Caco-2 (cell line): ENCODE results near the gene CD46. TPM values are rescaled to one million over a fixed set of nuclear protein-coding genes. Genes with fewer than 3 reads are reported as not detected.

Experiments used
- BruUV-seq: library from RNA; stranded (reverse); fragments of 400-500 nt; replicated peaks from 2 replicates; lab custom pipeline; 2021; lab: Mats Ljungman, UMichigan
- CTCF ChIA-PET: fragments of 300-600 bp; sonication (Branson Sonifier 250); formaldehyde crosslinking; loops from one replicate; lab custom pipeline; 2022; ENCODE audit warnings: antibody characterized with exemption; lab: Charles Lee
- POLR2A ChIA-PET: fragments of 300-600 bp; sonication (Branson Sonifier 250); formaldehyde crosslinking; loops from one replicate; lab custom pipeline; 2022; ENCODE audit warnings: antibody characterized with exemption; lab: Charles Lee
- DNase-seq, 2 experiments: peaks; one replicate each; pipeline versions ENCODE4 v3.0.0 to v3.0.0-alpha.2; 2020 to 2022
- H3K27me3 ChIP-seq: replicated peaks from 2 replicates; pipeline ENCODE4 v1.6.0; 2011; ENCODE audit warnings: low read length; ENCODE audit not compliant: control insufficient read depth, insufficient read depth
- H3K36me3 ChIP-seq: 2 replicates; pipeline ENCODE4 v1.5.1; 2011; ENCODE audit warnings: low read length; ENCODE audit not compliant: control insufficient read depth, insufficient read depth
- H3K4me1 ChIP-seq: fragments of 250-450 bp; sonication (Bioruptor Pico); 2 replicates; pipeline ENCODE4 v1.5.1; 2020; ENCODE audit warnings: mild to moderate bottlenecking
- H3K4me3 ChIP-seq: 2 replicates; pipeline ENCODE4 v1.5.1; 2011; ENCODE audit warnings: low read depth, mild to moderate bottlenecking, control low read depth, low read length
- H3K9me3 ChIP-seq: fragments of 250-450 bp; sonication (Bioruptor Pico); 2 replicates; pipeline ENCODE4 v1.5.1; 2020; ENCODE audit warnings: mild to moderate bottlenecking, moderate library complexity
- H3K27ac Mint-ChIP-seq: one replicate; pipeline ENCODE4 v1.8.0; 2022; ENCODE audit warnings: mixed read lengths; ENCODE audit not compliant: unreplicated experiment
- H3K27me3 Mint-ChIP-seq: one replicate; pipeline ENCODE4 v1.8.0; 2022; ENCODE audit warnings: mixed read lengths; ENCODE audit not compliant: insufficient read depth, unreplicated experiment
- H3K36me3 Mint-ChIP-seq: one replicate; pipeline ENCODE4 v1.8.0; 2022; ENCODE audit warnings: mild to moderate bottlenecking, mixed read lengths; ENCODE audit not compliant: insufficient read depth, unreplicated experiment
- H3K4me1 Mint-ChIP-seq: one replicate; pipeline ENCODE4 v1.8.0; 2022; ENCODE audit warnings: low read depth, mixed read lengths; ENCODE audit not compliant: unreplicated experiment
- H3K4me3 Mint-ChIP-seq: one replicate; pipeline ENCODE4 v1.8.0; 2022; ENCODE audit warnings: mild to moderate bottlenecking, moderate library complexity, mixed read lengths; ENCODE audit not compliant: unreplicated experiment
- H3K9me3 Mint-ChIP-seq: one replicate; pipeline ENCODE4 v1.8.0; 2022; ENCODE audit warnings: mixed read lengths; ENCODE audit not compliant: unreplicated experiment
- CTCF ChIP-seq, 2 experiments: fragments of 200-600 bp in 1 of 2; IDR thresholded peaks; 1 replicate in 1 of 2; 2 replicates in 1 of 2; pipeline versions ENCODE4 v1.5.1 to v1.8.0; 2011 to 2022; ENCODE audit warnings: antibody characterized with exemption in 1 of 2, control low read depth in 1 of 2, inconsistent platforms in 1 of 2, low read depth in 1 of 2, low read length in 1 of 2, mild to moderate bottlenecking in 1 of 2, moderate library complexity in 1 of 2; ENCODE audit not compliant: insufficient read depth in 1 of 2, severe bottlenecking in 1 of 2, unreplicated experiment in 1 of 2
- intact Hi-C: fragments of 100-400 bp; cut with micrococcal nuclease; formaldehyde crosslinking; loops from one replicate; pipeline ENCODE4 v1.10.0; 2022; ENCODE audit not compliant: unreplicated experiment
- total RNA-seq: library from RNA; stranded (reverse); gene quantifications from 2 replicates; pipeline ENCODE4 v1.2.3, GENCODE V29; 2022

Gene CD46
- total RNA-seq, 1 experiment from 2014 or later, result 166 TPM

GRCh38 chr1:207754974-207755700, 3.3 kb downstream of the CD46 start:
- DNase-seq, result no peak
- Mint-ChIP-seq H3K4me1 (peaks cover 30% of the 10 kb centered on the region), H3K36me3 (peaks cover 53% of the 10 kb centered on the region), H3K27ac (peak overlapping the region; percentile 0), H3K9me3 (no peaks in the 10 kb centered on the region), H3K4me3 (no peak overlapping the region), H3K27me3 (no peaks in the 10 kb centered on the region)
- CTCF ChIA-PET, result interaction anchor here (1.2 kb wide), 1 partner anchor 42 kb away, joined by 8 read pairs; no protein-coding TSS in a partner anchor
- H3K27me3 ChIP-seq, result no peaks in the 10 kb centered on the region
- H3K9me3 ChIP-seq, result no peaks in the 10 kb centered on the region
- H3K4me1 ChIP-seq, result peaks cover 38% of the 10 kb centered on the region
- POLR2A ChIA-PET, result no interaction called here
- TF ChIP-seq CTCF (IDR thresholded peaks at IDR 0.05; ENCODE audit: insufficient read depth in 1 of 2, low read depth in 1 of 2, low read length in 1 of 2, severe bottlenecking in 1 of 2, unreplicated experiment in 1 of 2), result no peak
- H3K4me3 ChIP-seq, result no peak overlapping the region
- BruUV-seq, result no TSS peak
- H3K36me3 ChIP-seq, result peaks cover 1% of the 10 kb centered on the region; the same call in 1 of the 2 replicates
- intact Hi-C loops, result no loop called here

GRCh38 chr1:207755846-207756693, 4.2 kb downstream of the CD46 start:
- Mint-ChIP-seq H3K9me3 (no peaks in the 10 kb centered on the region), H3K27me3 (no peaks in the 10 kb centered on the region), H3K4me1 (peaks cover 30% of the 10 kb centered on the region), H3K36me3 (peaks cover 62% of the 10 kb centered on the region), H3K27ac (peak overlapping the region; percentile 12), H3K4me3 (peak overlapping the region; percentile 8)
- Histone ChIP-seq H3K9me3 (no peaks in the 10 kb centered on the region), H3K27me3 (no peaks in the 10 kb centered on the region), H3K4me3 (no peak overlapping the region), H3K4me1 (peaks cover 29% of the 10 kb centered on the region), H3K36me3 (peaks cover 1% of the 10 kb centered on the region; the same call in 1 of the 2 replicates)
- POLR2A ChIA-PET, result no interaction called here
- BruUV-seq, result no TSS peak
- DNase-seq, result no peak
- intact Hi-C loops, result no loop called here
- CTCF ChIA-PET, result interaction anchor here (0.6 kb wide), 1 partner anchor 48 kb away, joined by 3 read pairs; no protein-coding TSS in a partner anchor
- TF ChIP-seq CTCF (IDR thresholded peaks at IDR 0.05; ENCODE audit: insufficient read depth in 1 of 2, low read depth in 1 of 2, low read length in 1 of 2, severe bottlenecking in 1 of 2, unreplicated experiment in 1 of 2), result no peak

- Mint-ChIP-seq H3K27me3 (no peaks in the 10 kb centered on the region), H3K36me3 (peaks cover 86% of the 10 kb centered on the region), H3K27ac (no peak overlapping the region), H3K9me3 (no peaks in the 10 kb centered on the region), H3K4me3 (no peak overlapping the region), H3K4me1 (no peaks in the 10 kb centered on the region)
- H3K36me3 ChIP-seq, result peaks cover 6% of the 10 kb centered on the region
- no peaks in the 10 kb centered on the region for H3K4me1 ChIP-seq
- no peak overlapping the region for H3K4me3 ChIP-seq
- CTCF ChIA-PET, result no interaction called here
- no peaks in the 10 kb centered on the region for H3K9me3 ChIP-seq
- no peak for TF ChIP-seq CTCF (IDR thresholded peaks at IDR 0.05; ENCODE audit: insufficient read depth in 1 of 2, low read depth in 1 of 2, low read length in 1 of 2, severe bottlenecking in 1 of 2, unreplicated experiment in 1 of 2)
- DNase-seq, result no peak
- intact Hi-C loops, result no loop called here
- no TSS peak for BruUV-seq
- POLR2A ChIA-PET, result no interaction called here
- no peaks in the 10 kb centered on the region for H3K27me3 ChIP-seq
Observed at GRCh38 chr1:207762622-207763021, 10.8 kb downstream of the CD46 start.
